ENCODE data around the gene LDLRAD4.

LDLRAD4 gene

GRCh38 chr18:13427354-13427753 is 208.8 kb downstream of the LDLRAD4 start:
- DNase-seq (ENCODE audit: low read depth in 2 of 2): no peak

- DNase-seq (ENCODE audit: low read depth in 2 of 2): no peak
Observed at GRCh38 chr18:13428319-13428718, 209.8 kb downstream of the LDLRAD4 start.

GRCh38 chr18:13429016-13429415 is 210.5 kb downstream of the LDLRAD4 start:
- DNase-seq (ENCODE audit: low read depth in 2 of 2): no peak

- no peak for DNase-seq (ENCODE audit: low read depth in 2 of 2)
Observed at GRCh38 chr18:13429884-13430510, 211.4 kb downstream of the LDLRAD4 start.

- DNase-seq (ENCODE audit: low read depth in 2 of 2): no peak
Observed at GRCh38 chr18:13430663-13431062, 212.1 kb downstream of the LDLRAD4 start.

- no peak for DNase-seq (ENCODE audit: low read depth in 2 of 2)
Observed at GRCh38 chr18:13431886-13432285, 213.3 kb downstream of the LDLRAD4 start.

- DNase-seq (ENCODE audit: low read depth in 2 of 2): no peak
Observed at GRCh38 chr18:13433125-13433524, 214.6 kb downstream of the LDLRAD4 start.

- no peak for DNase-seq (ENCODE audit: low read depth in 2 of 2)
Observed at GRCh38 chr18:13433685-13434084, 215.1 kb downstream of the LDLRAD4 start.

GRCh38 chr18:13434854-13435253 is 216.3 kb downstream of the LDLRAD4 start:
- no peak for DNase-seq (ENCODE audit: low read depth in 2 of 2)

GRCh38 chr18:13435586-13436333 is 217.2 kb downstream of the LDLRAD4 start:
- no peak for DNase-seq (ENCODE audit: low read depth in 2 of 2)

GRCh38 chr18:13436576-13436975 is 218.0 kb downstream of the LDLRAD4 start:
- no peak for DNase-seq (ENCODE audit: low read depth in 2 of 2)

GRCh38 chr18:13437034-13437433 is 218.5 kb downstream of the LDLRAD4 start:
- DNase-seq (ENCODE audit: low read depth in 2 of 2): no peak

GRCh38 chr18:13437796-13438506 is 219.4 kb downstream of the LDLRAD4 start:
- peak in 1 of 2 donors; percentile 42 for DNase-seq (ENCODE audit: low read depth in 2 of 2)

- no peak for DNase-seq (ENCODE audit: low read depth in 2 of 2)
Observed at GRCh38 chr18:13438507-13439056, 220.0 kb downstream of the LDLRAD4 start.

GRCh38 chr18:13439461-13439860 is 220.9 kb downstream of the LDLRAD4 start:
- DNase-seq (ENCODE audit: low read depth in 2 of 2): no peak

GRCh38 chr18:13440277-13441248 is 222.0 kb downstream of the LDLRAD4 start:
- no peak for DNase-seq (ENCODE audit: low read depth in 2 of 2)

- no peak for DNase-seq (ENCODE audit: low read depth in 2 of 2)
Observed at GRCh38 chr18:13441736-13442135, 223.2 kb downstream of the LDLRAD4 start.

GRCh38 chr18:13442451-13442850 is 223.9 kb downstream of the LDLRAD4 start:
- no peak for DNase-seq (ENCODE audit: low read depth in 2 of 2)

GRCh38 chr18:13443552-13443951 is 225.0 kb downstream of the LDLRAD4 start:
- DNase-seq (ENCODE audit: low read depth in 2 of 2): no peak

GRCh38 chr18:13444430-13445240 is 226.1 kb downstream of the LDLRAD4 start:
- no peak for DNase-seq (ENCODE audit: low read depth in 2 of 2)
